ENCODE results near the gene PCDHB9.

The PCDHB9 gene

GRCh38 chr5:141236516-141237313 is 49.8 kb downstream of the PCDHB9 start:
- no peak for DNase-seq (ENCODE audit: low spot score)

Data from ecto neural progenitor cell (in vitro differentiated cells).